Kidney glomerular epithelial cell (primary cell): ENCODE results near the gene CUX1.
"Not testable (repeated sequence)": the region's sequence is repeated elsewhere in the genome, so short reads cannot be mapped to it uniquely, and the experiment has no call there.

Experiments
- DNase-seq: peaks from one replicate; lab custom pipeline; 2025; lab: John Stamatoyannopoulos, UW

CUX1 gene

GRCh38 chr7:102099474-102099873, 282.0 kb downstream of the CUX1 start:
- DNase-seq: no peak

GRCh38 chr7:102101111-102101551, 283.7 kb downstream of the CUX1 start:
- no peak for DNase-seq

- DNase-seq: no peak
Observed at GRCh38 chr7:102101926-102102325, 284.5 kb downstream of the CUX1 start.

- DNase-seq: no peak
Observed at GRCh38 chr7:102103027-102103372, 285.6 kb downstream of the CUX1 start.

- DNase-seq: no peak
Observed at GRCh38 chr7:102104245-102104644, 286.8 kb downstream of the CUX1 start.

- no peak for DNase-seq
Observed at GRCh38 chr7:102106625-102107024, 289.2 kb downstream of the CUX1 start.

- DNase-seq: no peak
Observed at GRCh38 chr7:102107474-102108104, 290.2 kb downstream of the CUX1 start.

- no peak for DNase-seq
Observed at GRCh38 chr7:102111061-102112041, 293.9 kb downstream of the CUX1 start.

- no peak for DNase-seq
Observed at GRCh38 chr7:102115181-102115580, 297.8 kb downstream of the CUX1 start.

GRCh38 chr7:102115931-102116330, 298.5 kb downstream of the CUX1 start:
- no peak for DNase-seq

- DNase-seq: no peak
Observed at GRCh38 chr7:102117743-102118142, 300.3 kb downstream of the CUX1 start.

GRCh38 chr7:102119213-102119651, 301.8 kb downstream of the CUX1 start:
- DNase-seq: no peak

GRCh38 chr7:102119925-102120324, 302.5 kb downstream of the CUX1 start:
- DNase-seq: no peak

GRCh38 chr7:102120666-102121195, 303.3 kb downstream of the CUX1 start:
- no peak for DNase-seq

GRCh38 chr7:102122026-102122425, 304.6 kb downstream of the CUX1 start:
- DNase-seq: peak; percentile 28

GRCh38 chr7:102125127-102125596, 307.7 kb downstream of the CUX1 start:
- peak; percentile 76 for DNase-seq

- DNase-seq: no peak
Observed at GRCh38 chr7:102128303-102128702, 310.9 kb downstream of the CUX1 start.

- DNase-seq: peak; percentile 53
Observed at GRCh38 chr7:102129636-102130370, 312.4 kb downstream of the CUX1 start.

- DNase-seq: no peak
Observed at GRCh38 chr7:102132209-102132752, 314.9 kb downstream of the CUX1 start.

GRCh38 chr7:102138676-102139075, 321.2 kb downstream of the CUX1 start:
- DNase-seq: no peak

- no peak for DNase-seq
Observed at GRCh38 chr7:102140952-102141370, 323.5 kb downstream of the CUX1 start.

- DNase-seq: not testable (repeated sequence)
Observed at GRCh38 chr7:102142433-102142832, 325.0 kb downstream of the CUX1 start.
